Coronary artery (tissue), 2 donors: ENCODE results near the gene MAN2C1.
"Not testable (repeated sequence)": the region's sequence is repeated elsewhere in the genome, so short reads cannot be mapped to it uniquely, and the experiment has no call there.

Source experiments
- DNase-seq: peaks from one replicate; pipeline ENCODE4 v3.0.0-alpha.2; 2017; ENCODE audit warnings: low spot score
- H3K27ac ChIP-seq, 2 donors: fragments of 200-600 bp; sonication (generic); one replicate each; pipeline ENCODE4 v1.5.1; 2016 to 2019
- H3K4me3 ChIP-seq: fragments of 200-600 bp; sonication (generic); 2 replicates; pipeline ENCODE4 v1.5.1; 2016; ENCODE audit warnings: mild to moderate bottlenecking, moderate library complexity
- CTCF ChIP-seq: fragments of 200-600 bp; sonication (generic); IDR thresholded peaks from one replicate; pipeline ENCODE4 v1.5.1; 2019; ENCODE audit warnings: antibody characterized with exemption

MAN2C1 gene

GRCh38 chr15:75314552-75315290 lies 53.7 kb downstream of the MAN2C1 start:
- TF ChIP-seq CTCF: no peak
- Histone ChIP-seq H3K4me3 (no peak overlapping the region), H3K27ac (no peak overlapping the region)
- DNase-seq: no peak

- no peak overlapping the region for H3K27ac ChIP-seq
- no peak overlapping the region for H3K4me3 ChIP-seq
- no peak for TF ChIP-seq CTCF
- DNase-seq: no peak
Observed at GRCh38 chr15:75313116-75313845, 55.1 kb downstream of the MAN2C1 start.

GRCh38 chr15:75312548-75312947 lies 55.9 kb downstream of the MAN2C1 start:
- not testable (repeated sequence) for H3K27ac ChIP-seq, H3K4me3 ChIP-seq, DNase-seq

- TF ChIP-seq CTCF: no peak
- no peak overlapping the region for H3K27ac ChIP-seq
- DNase-seq: no peak
- no peak overlapping the region for H3K4me3 ChIP-seq
Observed at GRCh38 chr15:75309711-75310110, 58.7 kb downstream of the MAN2C1 start.

GRCh38 chr15:75307778-75308390 lies 60.5 kb downstream of the MAN2C1 start:
- no peak for DNase-seq
- no peak for TF ChIP-seq CTCF
- H3K4me3 ChIP-seq: no peak overlapping the region
- no peak overlapping the region for H3K27ac ChIP-seq

GRCh38 chr15:75306188-75306587 lies 62.2 kb downstream of the MAN2C1 start:
- DNase-seq: no peak
- TF ChIP-seq CTCF: no peak
- Histone ChIP-seq H3K4me3 (no peak overlapping the region), H3K27ac (no peak overlapping the region)
